ENCODE measurements around the gene IFT22. TPM values are rescaled to one million over a fixed set of nuclear protein-coding genes. Genes with fewer than 3 reads are reported as not detected.

Gene IFT22
- polyA plus RNA-seq, 2 of the 4 experiments (the other 2 are of a cell fraction) = 50.5 to 58.4 TPM

DNA sequence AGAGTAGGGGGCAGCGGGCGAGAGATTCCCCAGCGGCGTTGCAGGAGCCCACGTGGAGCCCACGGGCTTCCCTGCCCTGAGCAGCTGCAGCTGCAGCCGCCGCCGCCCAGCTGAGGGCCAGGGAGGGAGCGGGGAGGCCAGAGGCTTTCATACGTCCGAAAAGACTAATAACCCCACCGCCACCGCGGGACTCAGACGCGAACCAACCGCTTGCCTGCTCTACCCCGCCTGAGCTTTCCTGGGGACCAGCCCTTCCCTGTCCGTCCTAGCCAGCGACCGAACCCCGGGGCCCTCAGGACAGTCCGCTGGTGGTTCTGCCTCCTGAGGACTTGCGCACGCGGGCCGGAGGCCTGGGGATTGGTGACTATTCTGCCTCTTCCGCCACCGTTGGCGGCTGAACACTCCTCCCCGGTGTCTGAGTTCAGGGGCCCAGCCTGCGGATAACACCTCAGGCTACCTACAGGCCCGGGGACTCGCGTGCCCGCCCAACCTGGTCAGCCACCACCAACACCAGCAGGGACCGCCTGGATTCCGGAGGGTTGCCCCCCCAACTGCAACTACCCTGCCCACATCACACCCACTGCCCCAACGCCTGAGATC is 18.4 kb downstream of the IFT22 start:
- TF ChIP-seq RAD21 (conservative IDR thresholded peaks at IDR 0.05 in 1 of 2, IDR thresholded peaks at IDR 0.05 in 1 of 2) (no peak), HOXB13 (CRISPR knock-in tag; IDR thresholded peaks at IDR 0.05; ENCODE audit: low read depth) (no peak), HOXB5 (CRISPR knock-in tag; IDR thresholded peaks at IDR 0.05) (no peak), MYC (IDR thresholded peaks at IDR 0.05; ENCODE audit: borderline replicate concordance, low read length) (no peak), ZC3H11A (IDR thresholded peaks at IDR 0.05) (no peak), NFE2L2 (conservative IDR thresholded peaks at IDR 0.05; ENCODE audit: low read length) (no peak), FOXS1 (CRISPR knock-in tag; IDR thresholded peaks at IDR 0.05) (no peak)
- TF ChIP-seq, protein P1, sequence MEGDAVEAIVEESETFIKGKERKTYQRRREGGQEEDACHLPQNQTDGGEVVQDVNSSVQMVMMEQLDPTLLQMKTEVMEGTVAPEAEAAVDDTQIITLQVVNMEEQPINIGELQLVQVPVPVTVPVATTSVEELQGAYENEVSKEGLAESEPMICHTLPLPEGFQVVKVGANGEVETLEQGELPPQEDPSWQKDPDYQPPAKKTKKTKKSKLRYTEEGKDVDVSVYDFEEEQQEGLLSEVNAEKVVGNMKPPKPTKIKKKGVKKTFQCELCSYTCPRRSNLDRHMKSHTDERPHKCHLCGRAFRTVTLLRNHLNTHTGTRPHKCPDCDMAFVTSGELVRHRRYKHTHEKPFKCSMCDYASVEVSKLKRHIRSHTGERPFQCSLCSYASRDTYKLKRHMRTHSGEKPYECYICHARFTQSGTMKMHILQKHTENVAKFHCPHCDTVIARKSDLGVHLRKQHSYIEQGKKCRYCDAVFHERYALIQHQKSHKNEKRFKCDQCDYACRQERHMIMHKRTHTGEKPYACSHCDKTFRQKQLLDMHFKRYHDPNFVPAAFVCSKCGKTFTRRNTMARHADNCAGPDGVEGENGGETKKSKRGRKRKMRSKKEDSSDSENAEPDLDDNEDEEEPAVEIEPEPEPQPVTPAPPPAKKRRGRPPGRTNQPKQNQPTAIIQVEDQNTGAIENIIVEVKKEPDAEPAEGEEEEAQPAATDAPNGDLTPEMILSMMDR (IDR thresholded peaks at IDR 0.05) = no peak
- TF ChIP-seq, protein P2, sequence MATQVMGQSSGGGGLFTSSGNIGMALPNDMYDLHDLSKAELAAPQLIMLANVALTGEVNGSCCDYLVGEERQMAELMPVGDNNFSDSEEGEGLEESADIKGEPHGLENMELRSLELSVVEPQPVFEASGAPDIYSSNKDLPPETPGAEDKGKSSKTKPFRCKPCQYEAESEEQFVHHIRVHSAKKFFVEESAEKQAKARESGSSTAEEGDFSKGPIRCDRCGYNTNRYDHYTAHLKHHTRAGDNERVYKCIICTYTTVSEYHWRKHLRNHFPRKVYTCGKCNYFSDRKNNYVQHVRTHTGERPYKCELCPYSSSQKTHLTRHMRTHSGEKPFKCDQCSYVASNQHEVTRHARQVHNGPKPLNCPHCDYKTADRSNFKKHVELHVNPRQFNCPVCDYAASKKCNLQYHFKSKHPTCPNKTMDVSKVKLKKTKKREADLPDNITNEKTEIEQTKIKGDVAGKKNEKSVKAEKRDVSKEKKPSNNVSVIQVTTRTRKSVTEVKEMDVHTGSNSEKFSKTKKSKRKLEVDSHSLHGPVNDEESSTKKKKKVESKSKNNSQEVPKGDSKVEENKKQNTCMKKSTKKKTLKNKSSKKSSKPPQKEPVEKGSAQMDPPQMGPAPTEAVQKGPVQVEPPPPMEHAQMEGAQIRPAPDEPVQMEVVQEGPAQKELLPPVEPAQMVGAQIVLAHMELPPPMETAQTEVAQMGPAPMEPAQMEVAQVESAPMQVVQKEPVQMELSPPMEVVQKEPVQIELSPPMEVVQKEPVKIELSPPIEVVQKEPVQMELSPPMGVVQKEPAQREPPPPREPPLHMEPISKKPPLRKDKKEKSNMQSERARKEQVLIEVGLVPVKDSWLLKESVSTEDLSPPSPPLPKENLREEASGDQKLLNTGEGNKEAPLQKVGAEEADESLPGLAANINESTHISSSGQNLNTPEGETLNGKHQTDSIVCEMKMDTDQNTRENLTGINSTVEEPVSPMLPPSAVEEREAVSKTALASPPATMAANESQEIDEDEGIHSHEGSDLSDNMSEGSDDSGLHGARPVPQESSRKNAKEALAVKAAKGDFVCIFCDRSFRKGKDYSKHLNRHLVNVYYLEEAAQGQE (IDR thresholded peaks at IDR 0.05) = no peak
- Histone ChIP-seq H3K9me3 (peaks cover 15% of the 10 kb centered on the region), H3K4me1 (no peaks in the 10 kb centered on the region), H3K27ac (no peak overlapping the region), H3K4me3 (no peak overlapping the region), H3K4me2 (no peak overlapping the region)
- ATAC-seq = no peak
- WGBS (ENCODE audit: missing lambda C conversion rate) = 72% methylated on average over 33 of the region's 40 CpGs
- FAIRE-seq = no peak
- ChIA-PET CTCF (interaction anchor here (1.6 to 3.2 kb wide), 3 partner anchors 12 to 59 kb away, joined by 4 to 10 read pairs (median 5); partner anchors contain the start of gene FIS1), POLR2A (no interaction called here)
- no peak for DNase-seq (ENCODE audit: low read depth in 1 of 2, low spot score in 1 of 2)

DNA sequence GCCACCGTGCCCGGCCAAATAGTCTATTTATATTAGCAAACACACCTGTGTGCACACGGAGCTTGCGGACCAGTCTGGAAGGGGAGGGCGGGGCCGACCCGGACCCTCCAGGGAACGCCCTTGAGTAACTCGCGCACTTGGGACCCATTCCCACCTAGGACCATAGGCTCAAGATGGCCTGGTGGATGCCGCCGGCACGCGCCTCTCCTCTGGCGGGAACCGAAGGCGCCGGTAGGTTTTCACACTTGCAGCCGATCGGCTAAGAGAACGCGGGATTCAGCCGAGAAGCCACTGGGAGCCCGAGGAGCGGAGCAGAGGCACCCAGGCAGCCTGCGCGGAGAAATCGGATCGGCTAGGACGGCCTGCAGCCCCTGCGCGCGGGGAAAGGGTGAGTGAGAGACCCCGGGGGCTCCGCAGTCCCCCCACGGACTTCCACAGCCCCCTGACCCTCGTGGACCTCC is 18.9 kb downstream of the IFT22 start:
- H3K4me2 ChIP-seq = no peak overlapping the region
- ATAC-seq (no peak), DNase-seq (ENCODE audit: low read depth in 1 of 2, low spot score in 1 of 2) (no peak), FAIRE-seq (no peak)
- TF ChIP-seq HOXA7 (CRISPR knock-in tag; IDR thresholded peaks at IDR 0.05) (no peak), E2F6 (IDR thresholded peaks at IDR 0.05; ENCODE audit: borderline replicate concordance, low read depth) (no peak), HEYL (CRISPR knock-in tag; IDR thresholded peaks at IDR 0.05) (no peak), JUNB (IDR thresholded peaks at IDR 0.05) (no peak)
- ChIA-PET CTCF (interaction anchor here (1.6 to 3.2 kb wide), 2 partner anchors 12 to 20 kb away, joined by 4 to 10 read pairs; no protein-coding TSS in a partner anchor), POLR2A (no interaction called here)
- no peak overlapping the region for H3K4me3 ChIP-seq
- WGBS (ENCODE audit: missing lambda C conversion rate) = 75% methylated on average over 20 of the region's 37 CpGs
- no peaks in the 10 kb centered on the region for H3K4me1 ChIP-seq
- H3K9me3 ChIP-seq = peaks cover 15% of the 10 kb centered on the region
- H3K27ac ChIP-seq = no peak overlapping the region

GRCh38 chr7:101300465-101301376 is 20.9 kb downstream of the IFT22 start:
- no peak; a peak in 1 of 6 replicates for ATAC-seq
- no peak for DNase-seq (ENCODE audit: low read depth in 1 of 2, low spot score in 1 of 2)
- TF ChIP-seq NFE2L2 (conservative IDR thresholded peaks at IDR 0.05; ENCODE audit: low read length) (no peak), CEBPB (IDR thresholded peaks at IDR 0.05) (no peak), ZC3H11A (IDR thresholded peaks at IDR 0.05) (no peak), JUN (IDR thresholded peaks at IDR 0.05) (no peak), POLR2AphosphoS2 (conservative IDR thresholded peaks at IDR 0.05; ENCODE audit: low read length) (no peak), HEYL (CRISPR knock-in tag; IDR thresholded peaks at IDR 0.05) (no peak), PBX3 (IDR thresholded peaks at IDR 0.05) (no peak), FOSL2 (IDR thresholded peaks at IDR 0.05) (no peak), FOSL2 (CRISPR knock-in tag; IDR thresholded peaks at IDR 0.05) (no peak), RNF2 (IDR thresholded peaks at IDR 0.05; ENCODE audit: borderline replicate concordance, low read depth) (no peak), MYC (IDR thresholded peaks at IDR 0.05; ENCODE audit: borderline replicate concordance, low read length) (no peak)
- ChIA-PET CTCF (interaction anchor here (1.3 to 3.6 kb wide), 4 partner anchors 10 to 21 kb away, joined by 4 to 19 read pairs (median 8); partner anchors contain the start of gene IFT22), POLR2A (no interaction called here)
- WGBS (ENCODE audit: missing lambda C conversion rate) = 80% methylated on average over 14 of the region's 16 CpGs
- no peak overlapping the region for H3K27ac ChIP-seq
- peaks cover 15% of the 10 kb centered on the region for H3K9me3 ChIP-seq
- H3K4me1 ChIP-seq = no peaks in the 10 kb centered on the region
- no peak overlapping the region for H3K4me3 ChIP-seq
- no peak for FAIRE-seq
- no peak overlapping the region for H3K4me2 ChIP-seq

All from A549 (cell line).